Epithelial cell of esophagus (primary cell): Measurements from ENCODE around the gene GPC2.
A peak's percentile ranks its signal among the peaks of the same experiment; 100 is the strongest.

Source experiments
- DNase-seq: peaks from one replicate; pipeline ENCODE4 v3.0.0; 2010; ENCODE audit warnings: low read depth
- H3K4me3 ChIP-seq: 2 replicates; pipeline ENCODE4 v1.5.1; 2011; ENCODE audit warnings: mild to moderate bottlenecking, low read length, control low read depth
- TF ChIP-seq, protein P1 (sequence below): IDR thresholded peaks from 2 replicates; pipeline ENCODE4 v1.5.1; 2011; ENCODE audit warnings: low read depth, mild to moderate bottlenecking, low read length, control low read depth, inconsistent platforms; ENCODE audit not compliant: insufficient read depth; ENCODE audit errors: missing control alignments

The GPC2 gene

DNA sequence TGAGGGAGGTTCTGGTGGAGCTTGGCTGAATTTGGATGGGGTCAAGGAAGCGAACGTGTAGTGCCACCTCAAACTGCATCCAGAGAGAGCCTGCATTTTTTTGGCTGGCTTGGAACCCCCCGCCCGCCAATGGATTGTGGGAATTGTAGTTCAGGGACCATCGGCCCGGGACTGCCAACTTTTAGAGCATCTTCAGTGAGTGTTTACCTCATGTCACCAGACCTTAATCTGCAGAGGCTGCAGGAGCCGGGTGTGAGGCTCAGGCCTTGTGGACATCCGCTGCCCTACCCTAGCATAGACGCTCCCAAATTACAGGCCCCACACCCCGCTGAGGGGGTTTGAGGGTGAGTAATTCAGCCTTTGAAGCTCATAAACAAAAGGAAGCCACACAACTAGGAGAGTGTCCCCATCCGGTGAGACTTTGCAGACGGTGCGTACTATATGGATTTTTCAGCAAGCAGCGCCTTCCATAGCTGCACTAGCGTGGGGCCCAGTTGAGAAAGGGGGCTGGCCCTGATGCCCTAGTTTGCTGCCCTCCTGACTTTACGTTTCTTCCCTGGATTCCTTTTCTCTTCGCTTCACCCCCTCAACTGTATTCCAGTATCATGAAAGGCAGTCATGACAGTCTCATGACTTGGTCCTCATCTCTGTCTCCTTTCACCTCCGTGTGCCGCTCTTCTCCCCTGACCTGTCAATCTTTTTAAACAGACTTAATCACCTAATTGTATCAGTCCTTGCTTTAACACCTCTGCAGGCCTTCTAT, 57.0 kb downstream of the GPC2 start:
- TF ChIP-seq, protein P1, sequence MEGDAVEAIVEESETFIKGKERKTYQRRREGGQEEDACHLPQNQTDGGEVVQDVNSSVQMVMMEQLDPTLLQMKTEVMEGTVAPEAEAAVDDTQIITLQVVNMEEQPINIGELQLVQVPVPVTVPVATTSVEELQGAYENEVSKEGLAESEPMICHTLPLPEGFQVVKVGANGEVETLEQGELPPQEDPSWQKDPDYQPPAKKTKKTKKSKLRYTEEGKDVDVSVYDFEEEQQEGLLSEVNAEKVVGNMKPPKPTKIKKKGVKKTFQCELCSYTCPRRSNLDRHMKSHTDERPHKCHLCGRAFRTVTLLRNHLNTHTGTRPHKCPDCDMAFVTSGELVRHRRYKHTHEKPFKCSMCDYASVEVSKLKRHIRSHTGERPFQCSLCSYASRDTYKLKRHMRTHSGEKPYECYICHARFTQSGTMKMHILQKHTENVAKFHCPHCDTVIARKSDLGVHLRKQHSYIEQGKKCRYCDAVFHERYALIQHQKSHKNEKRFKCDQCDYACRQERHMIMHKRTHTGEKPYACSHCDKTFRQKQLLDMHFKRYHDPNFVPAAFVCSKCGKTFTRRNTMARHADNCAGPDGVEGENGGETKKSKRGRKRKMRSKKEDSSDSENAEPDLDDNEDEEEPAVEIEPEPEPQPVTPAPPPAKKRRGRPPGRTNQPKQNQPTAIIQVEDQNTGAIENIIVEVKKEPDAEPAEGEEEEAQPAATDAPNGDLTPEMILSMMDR: no peak
- peak overlapping the region; percentile 90 for H3K4me3 ChIP-seq
- DNase-seq: peak; percentile 42
